HCT116 (cell line): ENCODE data around the gene ESR1. TPM values are rescaled to one million over a fixed set of nuclear protein-coding genes. Genes with fewer than 3 reads are reported as not detected.

Experiments
- ATAC-seq: fragments of 200-7000 bp; cut with Tn5 transposase; 2 replicates; pipeline ENCODE4 v1.9.1; 2020; ENCODE audit warnings: mild to moderate bottlenecking, moderate library complexity
- BruUV-seq: library from RNA; stranded (reverse); fragments of 400-500 nt; replicated peaks from 2 replicates; lab custom pipeline; 2021; lab: Mats Ljungman, UMichigan
- CTCF ChIA-PET: fragments of 300-600 bp; sonication (Branson Sonifier 250); formaldehyde crosslinking; loops from one replicate; lab custom pipeline; 2021; ENCODE audit warnings: antibody characterized with exemption; lab: Charles Lee
- POLR2A ChIA-PET: fragments of 300-600, 350-600 bp; sonication (Branson Sonifier 250); formaldehyde crosslinking; loops from one replicate; lab custom pipeline; 2021; ENCODE audit warnings: antibody characterized with exemption; lab: Charles Lee
- RAD21 ChIA-PET, 2 experiments: fragments of 300-600 bp; sonication (Branson Sonifier 250); formaldehyde crosslinking; loops; one replicate each; lab custom pipeline; 2023; ENCODE audit warnings: low total read pairs in 2 of 2; ENCODE audit not compliant: uncharacterized antibody in 2 of 2, unreplicated experiment in 2 of 2, low non-redundant PET in 1 of 2; lab: Charles Lee
- DNase-seq: peaks from one replicate; pipeline ENCODE4 v3.0.0-alpha.2; 2010; ENCODE audit warnings: low read depth, low spot score
- H2AFZ ChIP-seq: fragments of 200-600 bp; shearing (Covaris generic), sonication (generic); 2 replicates; pipeline ENCODE4 v1.6.1; 2017; ENCODE audit warnings: low read depth, mixed run types, mixed read lengths, antibody characterized with exemption, low read length; ENCODE audit not compliant: poor library complexity, severe bottlenecking
- H3K27ac ChIP-seq: 2 replicates; pipeline ENCODE4 v1.5.1; 2012; ENCODE audit warnings: low read depth, low read length
- H3K27me3 ChIP-seq: fragments of 200-600 bp; sonication (generic); 2 replicates; pipeline ENCODE4 v1.6.1; 2016; ENCODE audit warnings: mixed run types, low read length, mixed read lengths; ENCODE audit not compliant: insufficient read depth
- H3K36me3 ChIP-seq, 2 experiments: fragments of 200-500 bp in 1 of 2; fragments of 200-600 bp in 1 of 2; sonication (Bioruptor generic) in 1 of 2; sonication (generic) in 1 of 2; 2 replicates each; pipeline versions ENCODE4 v1.5.1 to v1.6.1; 2014 to 2016; ENCODE audit warnings: low read length in 2 of 2, inconsistent platforms in 1 of 2, mixed read lengths in 1 of 2, mixed run types in 1 of 2; ENCODE audit not compliant: insufficient read depth in 2 of 2, control insufficient read depth in 1 of 2
- H3K4me1 ChIP-seq, 2 experiments: fragments of 200-600 bp in 1 of 2; sonication (generic) in 1 of 2; 2 replicates each; pipeline versions ENCODE4 v1.5.1 to v1.6.1; 2012 to 2017; ENCODE audit warnings: low read length in 2 of 2, inconsistent platforms in 1 of 2, mild to moderate bottlenecking in 1 of 2, mixed read lengths in 1 of 2, mixed run types in 1 of 2, moderate library complexity in 1 of 2; ENCODE audit not compliant: insufficient read depth in 2 of 2, control insufficient read depth in 1 of 2
- H3K4me2 ChIP-seq: fragments of 200-600 bp; sonication (generic); 2 replicates; pipeline ENCODE4 v1.6.1; 2017; ENCODE audit warnings: mixed run types, low read length, mixed read lengths
- H3K4me3 ChIP-seq, 2 experiments: fragments of 200-600 bp in 1 of 2; sonication (generic) in 1 of 2; replicated peaks in 1 of 2; 2 replicates each; pipeline ENCODE4 v1.5.1; 2011 to 2016; ENCODE audit warnings: low read length in 2 of 2, control low read depth in 1 of 2, low read depth in 1 of 2, mild to moderate bottlenecking in 1 of 2, mixed read lengths in 1 of 2, mixed run types in 1 of 2
- H3K79me2 ChIP-seq: fragments of 200-600 bp; sonication (generic); 2 replicates; pipeline ENCODE4 v1.6.1; 2017; ENCODE audit warnings: mild to moderate bottlenecking, mixed run types, low read length, moderate library complexity, mixed read lengths; ENCODE audit not compliant: insufficient read depth
- H3K9ac ChIP-seq: fragments of 200-600 bp; sonication (generic); 2 replicates; pipeline ENCODE4 v1.6.1; 2016; ENCODE audit warnings: low read length, mixed read lengths
- H3K9me2 ChIP-seq: fragments of 200-600 bp; sonication (generic), shearing (Covaris generic); 2 replicates; pipeline ENCODE4 v1.6.1; 2017; ENCODE audit warnings: mixed run types, mild to moderate bottlenecking, moderate library complexity; ENCODE audit not compliant: insufficient read depth
- H3K9me3 ChIP-seq, 2 experiments: fragments of 200-500 bp in 1 of 2; fragments of 200-600 bp in 1 of 2; sonication (Bioruptor generic) in 1 of 2; sonication (generic) in 1 of 2; 2 replicates each; pipeline ENCODE4 v1.6.1; 2014 to 2017; ENCODE audit warnings: low read length in 2 of 2, mixed read lengths in 2 of 2, inconsistent platforms in 1 of 2, low read depth in 1 of 2, mild to moderate bottlenecking in 1 of 2, mixed run types in 1 of 2, moderate library complexity in 1 of 2; ENCODE audit not compliant: control insufficient read depth in 1 of 2, insufficient read depth in 1 of 2
- H4K20me1 ChIP-seq: fragments of 200-600 bp; sonication (generic), shearing (Covaris generic); 2 replicates; pipeline ENCODE4 v1.6.1; 2017; ENCODE audit warnings: mixed run types, mild to moderate bottlenecking, moderate library complexity; ENCODE audit not compliant: insufficient read depth
- ELF1 ChIP-seq: IDR thresholded peaks from 2 replicates; pipeline ENCODE4 v1.6.1; 2012; ENCODE audit warnings: low read depth, borderline replicate concordance
- EZH2phosphoT487 ChIP-seq: fragments of 200-600 bp; IDR thresholded peaks from 2 replicates; pipeline ENCODE4 v1.6.1; 2018; ENCODE audit warnings: antibody characterized with exemption, borderline replicate concordance
- POLR2A ChIP-seq: IDR thresholded peaks from 2 replicates; pipeline ENCODE4 v1.7.0; 2011; ENCODE audit warnings: borderline replicate concordance; ENCODE audit not compliant: insufficient read depth, insufficient read length; ENCODE audit errors: extremely low read depth
- RAD21 ChIP-seq: IDR thresholded peaks from 2 replicates; pipeline ENCODE4 v1.6.1; 2012; ENCODE audit warnings: low read depth, mild to moderate bottlenecking
- intact Hi-C: fragments of 100-400 bp; cut with micrococcal nuclease; formaldehyde crosslinking; loops from 2 replicates; pipeline ENCODE4 v1.10.0; 2022
- total RNA-seq: library from RNA; stranded (reverse); gene quantifications from one replicate; pipeline ENCODE4 v1.2.1, GENCODE V29; 2021; ENCODE audit not compliant: unreplicated experiment
- TF ChIP-seq, protein P1 (sequence below), 3 experiments: fragments of 200-600 bp in 1 of 3; sonication (generic) in 1 of 3; IDR thresholded peaks in 2 of 3; conservative IDR thresholded peaks in 1 of 3; 2 replicates each; pipeline ENCODE4 v1.5.1; 2012 to 2017; ENCODE audit warnings: low read depth in 2 of 3, low read length in 2 of 3, antibody characterized with exemption in 1 of 3, borderline replicate concordance in 1 of 3, control low read depth in 1 of 3, mild to moderate bottlenecking in 1 of 3, mixed read lengths in 1 of 3, mixed run types in 1 of 3, moderate library complexity in 1 of 3; ENCODE audit not compliant: insufficient read depth in 1 of 3
- TF ChIP-seq, protein P2 (sequence below): IDR thresholded peaks from 2 replicates; pipeline ENCODE4 v1.6.1; 2012

Gene ESR1
- total RNA-seq, 1 experiment from 2014 or later: 0.17 TPM

DNA sequence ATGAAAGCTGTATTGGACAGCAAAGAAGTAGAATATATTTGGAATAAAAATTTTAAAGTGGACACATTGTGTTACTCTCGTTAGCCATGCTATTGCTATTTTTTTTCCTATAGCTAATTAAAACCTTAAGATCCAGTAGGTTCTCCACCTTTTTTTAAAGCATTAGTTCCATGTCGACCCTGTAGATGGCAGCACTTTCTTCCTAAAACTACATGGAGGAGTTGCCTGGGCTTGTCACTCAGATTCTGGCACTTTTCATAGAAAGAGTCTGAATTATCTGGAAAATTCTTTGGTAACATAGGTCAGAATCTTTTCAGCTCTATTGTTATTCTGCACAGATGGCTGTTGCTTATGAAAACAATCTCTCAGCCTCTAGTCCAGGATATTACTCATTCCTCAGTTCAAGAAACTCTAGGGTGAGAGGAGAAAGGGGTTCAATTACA is 42.0 kb upstream of the ESR1 start:
- TF ChIP-seq RAD21: peak; percentile 88
- TF ChIP-seq, protein P1, sequence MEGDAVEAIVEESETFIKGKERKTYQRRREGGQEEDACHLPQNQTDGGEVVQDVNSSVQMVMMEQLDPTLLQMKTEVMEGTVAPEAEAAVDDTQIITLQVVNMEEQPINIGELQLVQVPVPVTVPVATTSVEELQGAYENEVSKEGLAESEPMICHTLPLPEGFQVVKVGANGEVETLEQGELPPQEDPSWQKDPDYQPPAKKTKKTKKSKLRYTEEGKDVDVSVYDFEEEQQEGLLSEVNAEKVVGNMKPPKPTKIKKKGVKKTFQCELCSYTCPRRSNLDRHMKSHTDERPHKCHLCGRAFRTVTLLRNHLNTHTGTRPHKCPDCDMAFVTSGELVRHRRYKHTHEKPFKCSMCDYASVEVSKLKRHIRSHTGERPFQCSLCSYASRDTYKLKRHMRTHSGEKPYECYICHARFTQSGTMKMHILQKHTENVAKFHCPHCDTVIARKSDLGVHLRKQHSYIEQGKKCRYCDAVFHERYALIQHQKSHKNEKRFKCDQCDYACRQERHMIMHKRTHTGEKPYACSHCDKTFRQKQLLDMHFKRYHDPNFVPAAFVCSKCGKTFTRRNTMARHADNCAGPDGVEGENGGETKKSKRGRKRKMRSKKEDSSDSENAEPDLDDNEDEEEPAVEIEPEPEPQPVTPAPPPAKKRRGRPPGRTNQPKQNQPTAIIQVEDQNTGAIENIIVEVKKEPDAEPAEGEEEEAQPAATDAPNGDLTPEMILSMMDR (IDR thresholded peaks at IDR 0.05 in 2 of 3, conservative IDR thresholded peaks at IDR 0.05 in 1 of 3; ENCODE audit: borderline replicate concordance in 1 of 3, insufficient read depth in 1 of 3, low read depth in 2 of 3, low read length in 2 of 3): peak; percentile 66 to 86 (median 79)
- TF ChIP-seq, protein P2, sequence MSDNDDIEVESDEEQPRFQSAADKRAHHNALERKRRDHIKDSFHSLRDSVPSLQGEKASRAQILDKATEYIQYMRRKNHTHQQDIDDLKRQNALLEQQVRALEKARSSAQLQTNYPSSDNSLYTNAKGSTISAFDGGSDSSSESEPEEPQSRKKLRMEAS: no peak
- no peaks in the 10 kb centered on the region for H3K27me3 ChIP-seq
- no peaks in the 10 kb centered on the region for H4K20me1 ChIP-seq
- H3K9ac ChIP-seq: no peak overlapping the region
- H2AFZ ChIP-seq: peak overlapping the region; percentile 100
- ChIA-PET RAD21 (interaction anchor here (0.6 to 1.8 kb wide), 3 partner anchors 51 to 360 kb away, joined by 3 to 11 read pairs (median 7); no protein-coding TSS in a partner anchor), POLR2A (interaction anchor here (1.5 kb wide), 1 partner anchor 359 kb away, joined by 5 read pairs; no protein-coding TSS in a partner anchor), CTCF (interaction anchor here (0.8 to 2.9 kb wide), 24 partner anchors 10 to 830 kb away, joined by 3 to 44 read pairs (median 4); no protein-coding TSS in a partner anchor)
- no peaks in the 10 kb centered on the region for H3K9me2 ChIP-seq
- ATAC-seq (peak; percentile 50; the same call in 1 of the 2 replicates), DNase-seq (peak; percentile 64)
- peaks cover 0 to 21% of the 10 kb centered on the region in 2 experiments; a peak in 2 of 4 replicates for H3K4me1 ChIP-seq
- no peaks in the 10 kb centered on the region for H3K9me3 ChIP-seq
- peak overlapping the region in 1 of 2 experiments; percentile 6; a peak in 2 of 4 replicates for H3K4me3 ChIP-seq
- intact Hi-C loops: loop anchor here (1.0 kb wide), 2 partner anchors 117 to 359 kb away; no protein-coding TSS in a partner anchor
- H3K79me2 ChIP-seq: no peaks in the 10 kb centered on the region
- peak overlapping the region; percentile 66 for H3K4me2 ChIP-seq
- H3K36me3 ChIP-seq: no peaks in the 10 kb centered on the region
- no peak overlapping the region for H3K27ac ChIP-seq
- no TSS peak for BruUV-seq

DNA sequence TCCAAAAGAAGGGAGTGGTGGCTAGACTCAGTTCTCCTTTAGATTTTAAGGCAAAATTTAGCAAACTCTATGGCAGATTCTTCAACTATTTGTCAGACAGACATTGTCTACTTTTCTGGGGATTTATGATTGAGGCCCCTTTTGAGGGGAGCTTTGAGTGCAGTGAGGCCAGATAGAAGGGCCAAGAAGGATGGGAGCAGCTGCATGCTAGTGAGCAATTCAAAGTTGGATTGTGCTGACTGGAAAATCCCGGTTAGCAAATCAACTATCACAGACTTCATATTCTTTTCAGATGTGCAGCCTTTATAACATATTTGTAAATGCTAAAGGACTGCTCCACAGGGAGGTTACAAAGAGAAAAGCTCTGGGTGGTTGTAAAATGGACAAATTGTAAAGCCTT is 35.0 kb upstream of the ESR1 start:
- intact Hi-C loops: no loop called here
- Histone ChIP-seq H3K9me2 (no peaks in the 10 kb centered on the region), H3K4me1 (no peaks in the 10 kb centered on the region), H2AFZ (no peak overlapping the region), H3K27me3 (no peaks in the 10 kb centered on the region), H3K9ac (no peak overlapping the region), H3K27ac (no peak overlapping the region), H3K4me2 (no peak overlapping the region), H4K20me1 (no peaks in the 10 kb centered on the region), H3K4me3 (no peak overlapping the region), H3K36me3 (no peaks in the 10 kb centered on the region), H3K9me3 (no peaks in the 10 kb centered on the region), H3K79me2 (no peaks in the 10 kb centered on the region)
- ATAC-seq (no peak), DNase-seq (no peak)
- no TSS peak for BruUV-seq
- ChIA-PET POLR2A (no interaction called here), CTCF (no interaction called here), RAD21 (no interaction called here)
- no peak for TF ChIP-seq RAD21
- no peak for TF ChIP-seq ELF1
- TF ChIP-seq POLR2A: no peak
- TF ChIP-seq EZH2phosphoT487: no peak
